Mucosa of rectum (tissue), 2 donors: ENCODE measurements around the gene NECAB2.

Source experiments
- H3K27ac ChIP-seq, 2 donors: one replicate each; pipeline ENCODE4 v1.7.0; 2013; ENCODE audit warnings: inconsistent platforms in 2 of 2, low read depth in 2 of 2, low read length in 2 of 2
- H3K27me3 ChIP-seq, 2 donors: one replicate each; pipeline ENCODE4 v1.7.0; 2013; ENCODE audit warnings: low read length in 2 of 2; ENCODE audit not compliant: control insufficient read depth in 2 of 2, insufficient read depth in 2 of 2
- H3K36me3 ChIP-seq, 2 donors: one replicate each; pipeline ENCODE4 v1.7.0; 2013; ENCODE audit warnings: low read length in 2 of 2; ENCODE audit not compliant: control insufficient read depth in 2 of 2, insufficient read depth in 2 of 2
- H3K4me1 ChIP-seq, 2 donors: one replicate each; pipeline ENCODE4 v1.7.0; 2013; ENCODE audit warnings: low read length in 2 of 2, mild to moderate bottlenecking in 1 of 2; ENCODE audit not compliant: control insufficient read depth in 2 of 2, insufficient read depth in 2 of 2
- H3K4me3 ChIP-seq, 2 donors: one replicate each; pipeline ENCODE4 v1.7.0; 2013; ENCODE audit warnings: low read length in 2 of 2
- H3K9ac ChIP-seq, 2 donors: one replicate each; pipeline ENCODE4 v1.7.0; 2013; ENCODE audit warnings: low read length in 2 of 2, low read depth in 1 of 2, mild to moderate bottlenecking in 1 of 2
- H3K9me3 ChIP-seq, 2 donors: one replicate each; pipeline ENCODE4 v1.7.0; 2013; ENCODE audit warnings: low read length in 2 of 2; ENCODE audit not compliant: control insufficient read depth in 2 of 2
- donor health status: healthy.
- donor health status: Normal muscosa, but diverticular disease.

NECAB2 gene

GRCh38 chr16:84005391-84005790, 37.3 kb downstream of the NECAB2 start:
- Histone ChIP-seq H3K27ac (no peak overlapping the region), H3K4me1 (no peaks in the 10 kb centered on the region), H3K4me3 (no peak overlapping the region), H3K27me3 (peaks cover 3 to 4% of the 10 kb centered on the region in 2 donors), H3K36me3 (no peaks in the 10 kb centered on the region), H3K9ac (no peak overlapping the region), H3K9me3 (no peaks in the 10 kb centered on the region)

- no peaks in the 10 kb centered on the region for H3K4me1 ChIP-seq
- peaks cover 3 to 4% of the 10 kb centered on the region in 2 donors for H3K27me3 ChIP-seq
- H3K36me3 ChIP-seq = no peaks in the 10 kb centered on the region
- H3K4me3 ChIP-seq = no peak overlapping the region
- no peaks in the 10 kb centered on the region for H3K9me3 ChIP-seq
- H3K9ac ChIP-seq = no peak overlapping the region
- no peak overlapping the region for H3K27ac ChIP-seq
Measured at GRCh38 chr16:84007520-84007919, 39.5 kb downstream of the NECAB2 start.

- H3K9ac ChIP-seq = no peak overlapping the region
- no peak overlapping the region for H3K4me3 ChIP-seq
- H3K4me1 ChIP-seq = no peaks in the 10 kb centered on the region
- peaks cover 3 to 4% of the 10 kb centered on the region in 2 donors for H3K27me3 ChIP-seq
- no peak overlapping the region for H3K27ac ChIP-seq
- no peaks in the 10 kb centered on the region for H3K9me3 ChIP-seq
- no peaks in the 10 kb centered on the region for H3K36me3 ChIP-seq
Measured at GRCh38 chr16:84007965-84008364, 39.9 kb downstream of the NECAB2 start.

- H3K36me3 ChIP-seq = no peaks in the 10 kb centered on the region
- H3K27ac ChIP-seq = no peak overlapping the region
- no peaks in the 10 kb centered on the region for H3K4me1 ChIP-seq
- no peaks in the 10 kb centered on the region for H3K9me3 ChIP-seq
- H3K4me3 ChIP-seq = no peak overlapping the region
- H3K9ac ChIP-seq = no peak overlapping the region
- peaks cover 3 to 4% of the 10 kb centered on the region in 2 donors for H3K27me3 ChIP-seq
Measured at GRCh38 chr16:84009282-84009681, 41.2 kb downstream of the NECAB2 start.

GRCh38 chr16:84013787-84014569, 45.9 kb downstream of the NECAB2 start:
- Histone ChIP-seq H3K4me3 (no peak overlapping the region), H3K36me3 (no peaks in the 10 kb centered on the region), H3K4me1 (no peaks in the 10 kb centered on the region), H3K27ac (no peak overlapping the region), H3K9ac (no peak overlapping the region), H3K27me3 (peaks cover 0 to 2% of the 10 kb centered on the region in 2 donors), H3K9me3 (no peaks in the 10 kb centered on the region)

- Histone ChIP-seq H3K36me3 (no peaks in the 10 kb centered on the region), H3K4me3 (no peak overlapping the region), H3K27ac (no peak overlapping the region)
Measured at GRCh38 chr16:84014570-84015327, 46.7 kb downstream of the NECAB2 start.

GRCh38 chr16:84015399-84015798, 47.4 kb downstream of the NECAB2 start:
- Histone ChIP-seq H3K9ac (no peak overlapping the region), H3K4me1 (no peaks in the 10 kb centered on the region), H3K9me3 (no peaks in the 10 kb centered on the region), H3K27ac (no peak overlapping the region), H3K4me3 (no peak overlapping the region), H3K27me3 (peaks cover 0 to 2% of the 10 kb centered on the region in 2 donors), H3K36me3 (no peaks in the 10 kb centered on the region)

More at GRCh38 chr16:84014570-84015327, 46.7 kb downstream of the NECAB2 start:
- H3K9me3 ChIP-seq = no peaks in the 10 kb centered on the region
- H3K4me1 ChIP-seq = no peaks in the 10 kb centered on the region
- no peak overlapping the region for H3K9ac ChIP-seq
- peaks cover 0 to 2% of the 10 kb centered on the region in 2 donors for H3K27me3 ChIP-seq

- Histone ChIP-seq H3K4me3 (no peak overlapping the region), H3K36me3 (no peaks in the 10 kb centered on the region), H3K9ac (no peak overlapping the region), H3K27me3 (peaks cover 0 to 2% of the 10 kb centered on the region in 2 donors), H3K4me1 (no peaks in the 10 kb centered on the region), H3K9me3 (no peaks in the 10 kb centered on the region), H3K27ac (no peak overlapping the region)
Measured at GRCh38 chr16:84016477-84016876, 48.4 kb downstream of the NECAB2 start.

GRCh38 chr16:84018710-84019109, 50.7 kb downstream of the NECAB2 start:
- Histone ChIP-seq H3K9ac (no peak overlapping the region), H3K4me1 (no peaks in the 10 kb centered on the region), H3K27ac (no peak overlapping the region), H3K9me3 (no peaks in the 10 kb centered on the region), H3K27me3 (peaks cover 0 to 2% of the 10 kb centered on the region in 2 donors), H3K36me3 (no peaks in the 10 kb centered on the region), H3K4me3 (no peak overlapping the region)

- no peak overlapping the region for H3K4me3 ChIP-seq
- no peaks in the 10 kb centered on the region for H3K27me3 ChIP-seq
- no peak overlapping the region for H3K9ac ChIP-seq
- H3K9me3 ChIP-seq = no peaks in the 10 kb centered on the region
- no peaks in the 10 kb centered on the region for H3K4me1 ChIP-seq
- no peak overlapping the region for H3K27ac ChIP-seq
- H3K36me3 ChIP-seq = no peaks in the 10 kb centered on the region
Measured at GRCh38 chr16:84020353-84020752, 52.3 kb downstream of the NECAB2 start.
